HepG2 (cell line): ENCODE data around the gene CEP120. TPM values are rescaled to one million over a fixed set of nuclear protein-coding genes. Genes with fewer than 3 reads are reported as not detected.

Experiments
- ATAC-seq: fragments of 200-7000 bp; cut with Tn5 transposase; 3 replicates; pipeline ENCODE4 v1.9.1; 2020; ENCODE audit warnings: mild to moderate bottlenecking, moderate library complexity
- BruUV-seq: library from RNA; stranded (reverse); fragments of 400-500 nt; replicated peaks from 2 replicates; lab custom pipeline; 2021; lab: Mats Ljungman, UMichigan
- CTCF ChIA-PET: fragments of 300-600 bp; formaldehyde crosslinking; extraction: SDS; loops from one replicate; lab custom pipeline; 2021; ENCODE audit warnings: low total read pairs, inconsistent platforms, low intra/inter-chr PET ratio; lab: Yijun Ruan, JAX
- POLR2A ChIA-PET: fragments of 350-600 bp; sonication (Branson Sonifier 250); formaldehyde crosslinking; loops from one replicate; lab custom pipeline; 2020; ENCODE audit warnings: antibody characterized with exemption, inconsistent platforms; lab: Yijun Ruan, JAX
- DNase-seq: peaks from one replicate; pipeline ENCODE4 v3.0.0-alpha.2; 2015; ENCODE audit warnings: low spot score
- FAIRE-seq: peaks from 3 replicates; lab custom pipeline; 2011; peaks lifted over from hg19 to GRCh38; lab: Jason Lieb, UNC
- H2AFZ ChIP-seq: one replicate; pipeline ENCODE4 v1.6.1; 2011; ENCODE audit warnings: low read length, inconsistent platforms
- H3K27ac ChIP-seq: fragments of 300-600 bp; 3 replicates; pipeline ENCODE4 v1.8.0; 2011; ENCODE audit warnings: mixed run types, mild to moderate bottlenecking, mixed read lengths, low read length, inconsistent platforms; ENCODE audit not compliant: insufficient read depth; ENCODE audit errors: extremely low read length
- H3K27me3 ChIP-seq, 2 experiments: fragments of 200-600 bp in 1 of 2; 2 replicates in 1 of 2; 3 replicates in 1 of 2; pipeline versions ENCODE4 v1.6.0 to v1.8.0; 2011; ENCODE audit warnings: low read length in 2 of 2, mild to moderate bottlenecking in 2 of 2, moderate library complexity in 2 of 2, inconsistent platforms in 1 of 2; ENCODE audit not compliant: insufficient read depth in 2 of 2, control insufficient read depth in 1 of 2
- H3K36me3 ChIP-seq, 2 experiments: fragments of 200-600 bp in 1 of 2; replicated peaks in 1 of 2; 2 replicates in 1 of 2; 3 replicates in 1 of 2; pipeline versions ENCODE4 v1.5.1 to v1.8.0; 2011; ENCODE audit warnings: low read length in 2 of 2, inconsistent platforms in 1 of 2; ENCODE audit not compliant: insufficient read depth in 2 of 2, control insufficient read depth in 1 of 2
- H3K4me1 ChIP-seq: 2 replicates; pipeline ENCODE4 v1.5.1; 2012; ENCODE audit warnings: low read length, inconsistent platforms; ENCODE audit not compliant: insufficient read depth
- H3K4me2 ChIP-seq: 2 replicates; pipeline ENCODE4 v1.6.0; 2011; ENCODE audit warnings: low read depth, low read length, inconsistent platforms
- H3K4me3 ChIP-seq, 3 experiments: fragments of 200-600 bp in 1 of 3; sonication (generic), shearing (Covaris generic) in 1 of 3; replicated peaks in 1 of 3; 2 replicates each; pipeline ENCODE4 v1.5.1; 2011 to 2016; ENCODE audit warnings: low read length in 3 of 3, inconsistent platforms in 2 of 3, low read depth in 2 of 3, mild to moderate bottlenecking in 2 of 3, control low read depth in 1 of 3, mixed read lengths in 1 of 3; ENCODE audit not compliant: insufficient read depth in 1 of 3
- H3K79me2 ChIP-seq: one replicate; pipeline ENCODE4 v1.6.1; 2011; ENCODE audit warnings: low read length, inconsistent platforms; ENCODE audit not compliant: insufficient read depth
- H3K9ac ChIP-seq: 2 replicates; pipeline ENCODE4 v1.6.0; 2011; ENCODE audit warnings: mild to moderate bottlenecking, low read depth, low read length, inconsistent platforms; ENCODE audit not compliant: insufficient read depth
- H3K9me3 ChIP-seq: 2 replicates; pipeline ENCODE4 v1.5.1; 2012; ENCODE audit warnings: mild to moderate bottlenecking, low read length
- H4K20me1 ChIP-seq: 2 replicates; pipeline ENCODE4 v1.6.0; 2011; ENCODE audit warnings: inconsistent platforms, mild to moderate bottlenecking, low read length, moderate library complexity; ENCODE audit not compliant: insufficient read depth
- ATAD3A ChIP-seq: sonication (generic); formaldehyde crosslinking; IDR thresholded peaks from 2 replicates; pipeline ENCODE4 v1.4.0; 2020; ENCODE audit warnings: missing genetic modification reagents
- CENPT ChIP-seq: sonication (generic); formaldehyde crosslinking; IDR thresholded peaks from 2 replicates; pipeline ENCODE4 v1.8.0; 2022; ENCODE audit warnings: low read depth, mild to moderate bottlenecking, moderate library complexity, missing genetic modification reagents
- CHD4 ChIP-seq: fragments of 200-600 bp; sonication (generic); IDR thresholded peaks from 2 replicates; pipeline ENCODE4 v1.7.0; 2017; ENCODE audit warnings: mild to moderate bottlenecking, low read length, borderline replicate concordance
- HNRNPL ChIP-seq: fragments of 200-400 bp; formaldehyde crosslinking; IDR thresholded peaks from 2 replicates; pipeline ENCODE4 v1.6.1; 2017; ENCODE audit warnings: mild to moderate bottlenecking, low read depth, low read length
- HOXA5 ChIP-seq: sonication (generic); formaldehyde crosslinking; IDR thresholded peaks from 2 replicates; pipeline ENCODE4 v1.4.0; 2020; ENCODE audit warnings: missing genetic modification reagents
- IRF2 ChIP-seq: IDR thresholded peaks from 2 replicates; pipeline ENCODE4 v1.6.1; 2018; ENCODE audit warnings: missing genetic modification reagents, missing compliant biosample characterization
- TBX2 ChIP-seq: sonication (generic); formaldehyde crosslinking; IDR thresholded peaks from 2 replicates; pipeline ENCODE4 v1.5.0; 2020; ENCODE audit warnings: missing genetic modification reagents, mild to moderate bottlenecking, borderline replicate concordance
- ZBTB7B ChIP-seq: sonication (generic); formaldehyde crosslinking; IDR thresholded peaks from 2 replicates; pipeline ENCODE4 v1.4.0; 2020; ENCODE audit warnings: missing genetic modification reagents
- ZFP90 ChIP-seq: sonication (generic); formaldehyde crosslinking; IDR thresholded peaks from 2 replicates; pipeline ENCODE4 v1.8.0; 2022; ENCODE audit warnings: missing genetic modification reagents, mild to moderate bottlenecking, inconsistent platforms, borderline replicate concordance
- ZMYM3 ChIP-seq: sonication (generic); formaldehyde crosslinking; IDR thresholded peaks from 2 replicates; pipeline ENCODE4 v1.5.1; 2020; ENCODE audit warnings: mild to moderate bottlenecking, missing genetic modification reagents
- ZNF670 ChIP-seq: sonication (generic); formaldehyde crosslinking; IDR thresholded peaks from 2 replicates; pipeline ENCODE4 v1.8.0; 2022; ENCODE audit warnings: mild to moderate bottlenecking, missing genetic modification reagents, borderline replicate concordance
- in situ Hi-C: cut with HindIII; loops from 2 replicates; pipeline ENCODE4 v1.10.0; 2017; ENCODE audit warnings: low pct_unique_long_range_greater_than_20kb; ENCODE audit not compliant: extremely low pct_ligation_motif_present
- intact Hi-C: fragments of 100-400 bp; cut with micrococcal nuclease; formaldehyde crosslinking; loops from one replicate; pipeline ENCODE4 v1.10.0; 2022; ENCODE audit not compliant: unreplicated experiment
- polyA plus RNA-seq, 8 experiments: library from polyadenylated mRNA; depleted of rRNA in 3 of 8; stranded (reverse) in 7 of 8; unstranded in 1 of 8; fragments of >200 nt; fragmentation: Illumina TruSeq in 4 of 8; extraction: Trizol in 4 of 8; gene quantifications; 2 replicates each; pipeline versions ENCODE4 v1.2.1 to v1.2.3, GENCODE V29; 2011 to 2016; ENCODE audit warnings: low read depth in 4 of 8, missing spikeins in 1 of 8, mixed read lengths in 1 of 8; ENCODE audit not compliant: insufficient read depth in 1 of 8
- total RNA-seq, 5 experiments: library from RNA; depleted of rRNA; stranded (reverse); fragments of >200 nt; fragmentation: Illumina TruSeq; extraction: Trizol; gene quantifications; 2 replicates each; pipeline ENCODE4 v1.2.3, GENCODE V29; 2016; ENCODE audit warnings: low read depth in 1 of 5
- TF ChIP-seq, protein P1 (sequence below): sonication (generic); formaldehyde crosslinking; IDR thresholded peaks from 2 replicates; pipeline ENCODE4 v1.8.0; 2022; ENCODE audit warnings: mild to moderate bottlenecking, missing genetic modification reagents, moderate library complexity
- TF ChIP-seq, protein P2 (sequence below), 2 experiments: IDR thresholded peaks; 2 replicates each; pipeline ENCODE4 v1.6.1; 2011 to 2012; ENCODE audit warnings: low read length in 2 of 2, borderline replicate concordance in 1 of 2, low read depth in 1 of 2, mild to moderate bottlenecking in 1 of 2, moderate library complexity in 1 of 2
- TF ChIP-seq, protein P3 (sequence below): IDR thresholded peaks from 2 replicates; pipeline ENCODE4 v1.6.1; 2012; ENCODE audit warnings: inconsistent platforms
- TF ChIP-seq, protein P4 (sequence below): sonication (generic); formaldehyde crosslinking; IDR thresholded peaks from 2 replicates; pipeline ENCODE4 v1.4.0; 2020; ENCODE audit warnings: missing genetic modification reagents; ENCODE audit errors: not compliant biosample characterization

The CEP120 gene
- total and polyA plus RNA-seq, 2 of the 13 experiments (the other 11 are each of a cell fraction or from before 2014, with no cell fraction given) = 8.0 to 14.7 TPM

DNA sequence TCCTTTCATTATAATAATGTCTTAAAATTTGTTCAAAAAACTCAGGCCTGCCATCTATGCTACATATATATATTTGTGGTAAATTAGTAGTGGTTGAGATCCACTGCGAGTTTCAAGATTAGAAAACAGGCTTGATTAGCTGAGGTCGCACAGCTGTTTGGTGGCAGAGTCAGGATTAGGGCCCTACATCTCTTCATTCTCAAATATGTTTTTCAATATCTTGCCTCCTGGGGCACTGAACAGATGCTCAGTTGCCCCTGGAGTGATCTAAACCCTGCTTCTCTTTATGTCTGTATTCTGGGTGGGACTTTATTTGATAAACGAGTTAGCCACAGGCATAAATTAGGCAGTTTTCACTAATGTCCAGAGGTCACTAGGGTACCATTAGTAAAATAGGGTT lies 27.8 kb upstream of the CEP120 start (continued):
- TF ChIP-seq, protein P1, sequence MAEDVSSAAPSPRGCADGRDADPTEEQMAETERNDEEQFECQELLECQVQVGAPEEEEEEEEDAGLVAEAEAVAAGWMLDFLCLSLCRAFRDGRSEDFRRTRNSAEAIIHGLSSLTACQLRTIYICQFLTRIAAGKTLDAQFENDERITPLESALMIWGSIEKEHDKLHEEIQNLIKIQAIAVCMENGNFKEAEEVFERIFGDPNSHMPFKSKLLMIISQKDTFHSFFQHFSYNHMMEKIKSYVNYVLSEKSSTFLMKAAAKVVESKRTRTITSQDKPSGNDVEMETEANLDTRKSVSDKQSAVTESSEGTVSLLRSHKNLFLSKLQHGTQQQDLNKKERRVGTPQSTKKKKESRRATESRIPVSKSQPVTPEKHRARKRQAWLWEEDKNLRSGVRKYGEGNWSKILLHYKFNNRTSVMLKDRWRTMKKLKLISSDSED = no peak
- no peak for TF ChIP-seq TBX2 (CRISPR knock-in tag)
- TF ChIP-seq, protein P2, sequence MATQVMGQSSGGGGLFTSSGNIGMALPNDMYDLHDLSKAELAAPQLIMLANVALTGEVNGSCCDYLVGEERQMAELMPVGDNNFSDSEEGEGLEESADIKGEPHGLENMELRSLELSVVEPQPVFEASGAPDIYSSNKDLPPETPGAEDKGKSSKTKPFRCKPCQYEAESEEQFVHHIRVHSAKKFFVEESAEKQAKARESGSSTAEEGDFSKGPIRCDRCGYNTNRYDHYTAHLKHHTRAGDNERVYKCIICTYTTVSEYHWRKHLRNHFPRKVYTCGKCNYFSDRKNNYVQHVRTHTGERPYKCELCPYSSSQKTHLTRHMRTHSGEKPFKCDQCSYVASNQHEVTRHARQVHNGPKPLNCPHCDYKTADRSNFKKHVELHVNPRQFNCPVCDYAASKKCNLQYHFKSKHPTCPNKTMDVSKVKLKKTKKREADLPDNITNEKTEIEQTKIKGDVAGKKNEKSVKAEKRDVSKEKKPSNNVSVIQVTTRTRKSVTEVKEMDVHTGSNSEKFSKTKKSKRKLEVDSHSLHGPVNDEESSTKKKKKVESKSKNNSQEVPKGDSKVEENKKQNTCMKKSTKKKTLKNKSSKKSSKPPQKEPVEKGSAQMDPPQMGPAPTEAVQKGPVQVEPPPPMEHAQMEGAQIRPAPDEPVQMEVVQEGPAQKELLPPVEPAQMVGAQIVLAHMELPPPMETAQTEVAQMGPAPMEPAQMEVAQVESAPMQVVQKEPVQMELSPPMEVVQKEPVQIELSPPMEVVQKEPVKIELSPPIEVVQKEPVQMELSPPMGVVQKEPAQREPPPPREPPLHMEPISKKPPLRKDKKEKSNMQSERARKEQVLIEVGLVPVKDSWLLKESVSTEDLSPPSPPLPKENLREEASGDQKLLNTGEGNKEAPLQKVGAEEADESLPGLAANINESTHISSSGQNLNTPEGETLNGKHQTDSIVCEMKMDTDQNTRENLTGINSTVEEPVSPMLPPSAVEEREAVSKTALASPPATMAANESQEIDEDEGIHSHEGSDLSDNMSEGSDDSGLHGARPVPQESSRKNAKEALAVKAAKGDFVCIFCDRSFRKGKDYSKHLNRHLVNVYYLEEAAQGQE (IDR thresholded peaks at IDR 0.05; ENCODE audit: borderline replicate concordance in 1 of 2, low read depth in 1 of 2, low read length in 2 of 2) = no peak

DNA sequence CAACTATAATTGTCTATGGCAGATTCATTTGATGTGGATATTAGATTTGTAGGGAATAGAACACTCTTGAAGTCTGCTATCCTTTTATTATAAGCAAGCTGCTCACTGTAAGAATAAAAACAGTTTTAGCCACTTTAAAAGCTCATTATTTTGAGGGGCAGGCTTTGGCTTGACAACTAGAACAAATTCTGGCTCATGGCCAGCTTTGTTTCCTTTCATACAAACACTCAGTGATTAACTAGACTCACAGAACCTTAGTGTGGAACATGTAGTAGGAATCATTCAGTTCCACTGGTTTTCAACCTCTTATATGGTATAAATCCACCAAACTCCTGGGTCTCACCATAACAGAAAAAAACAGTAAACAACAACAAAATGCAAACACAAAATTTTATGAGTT lies 27.4 kb upstream of the CEP120 start:
- in situ Hi-C loops (no loop called here), intact Hi-C loops (no loop called here)
- FAIRE-seq (no peak), ATAC-seq (no peak), DNase-seq (no peak)
- no peaks in the 10 kb centered on the region for H3K4me1 ChIP-seq
- H3K9ac ChIP-seq = no peak overlapping the region
- H3K9me3 ChIP-seq = no peaks in the 10 kb centered on the region
- no peaks in the 10 kb centered on the region for H3K27me3 ChIP-seq
- BruUV-seq = no TSS peak
- POLR2A ChIA-PET = no interaction called here
- no peak overlapping the region for H3K27ac ChIP-seq
- no peak overlapping the region for H3K4me2 ChIP-seq
- no peaks in the 10 kb centered on the region for H3K36me3 ChIP-seq
- no peak overlapping the region for H2AFZ ChIP-seq
- no peak overlapping the region for H3K4me3 ChIP-seq
- no peaks in the 10 kb centered on the region for H3K79me2 ChIP-seq
- CTCF ChIA-PET = no interaction called here
- no peaks in the 10 kb centered on the region for H4K20me1 ChIP-seq
- TF ChIP-seq, protein P3, sequence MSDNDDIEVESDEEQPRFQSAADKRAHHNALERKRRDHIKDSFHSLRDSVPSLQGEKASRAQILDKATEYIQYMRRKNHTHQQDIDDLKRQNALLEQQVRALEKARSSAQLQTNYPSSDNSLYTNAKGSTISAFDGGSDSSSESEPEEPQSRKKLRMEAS = no peak
- TF ChIP-seq CENPT (CRISPR knock-in tag) = no peak
- no peak for TF ChIP-seq ZFP90 (CRISPR knock-in tag)
- no peak for TF ChIP-seq ZMYM3 (CRISPR knock-in tag)
- no peak for TF ChIP-seq ZNF670 (CRISPR knock-in tag)
- no peak for TF ChIP-seq IRF2 (CRISPR knock-in tag)
- TF ChIP-seq, protein P4, sequence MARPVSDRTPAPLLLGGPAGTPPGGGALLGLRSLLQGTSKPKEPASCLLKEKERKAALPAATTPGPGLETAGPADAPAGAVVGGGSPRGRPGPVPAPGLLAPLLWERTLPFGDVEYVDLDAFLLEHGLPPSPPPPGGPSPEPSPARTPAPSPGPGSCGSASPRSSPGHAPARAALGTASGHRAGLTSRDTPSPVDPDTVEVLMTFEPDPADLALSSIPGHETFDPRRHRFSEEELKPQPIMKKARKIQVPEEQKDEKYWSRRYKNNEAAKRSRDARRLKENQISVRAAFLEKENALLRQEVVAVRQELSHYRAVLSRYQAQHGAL (CRISPR knock-in tag) = no peak
- no peak for TF ChIP-seq HNRNPL
- no peak for TF ChIP-seq HOXA5 (CRISPR knock-in tag)
- no peak for TF ChIP-seq CHD4
- TF ChIP-seq ZBTB7B (CRISPR knock-in tag) = no peak
- TF ChIP-seq ATAD3A = no peak
